LoVo (cell line): ENCODE measurements around the gene FMN1.
"Not testable (repeated sequence)": the region's sequence is repeated elsewhere in the genome, so short reads cannot be mapped to it uniquely, and the experiment has no call there.

Source experiments
- DNase-seq: peaks from one replicate; pipeline ENCODE4 v3.0.0-alpha.2; 2016; ENCODE audit warnings: low spot score

FMN1 gene

GRCh38 chr15:33089878-33090757 lies 104.4 kb downstream of the FMN1 start:
- DNase-seq, result peak; percentile 69

GRCh38 chr15:33089165-33089877 lies 105.2 kb downstream of the FMN1 start:
- no peak for DNase-seq

- peak; percentile 65 for DNase-seq
Observed at GRCh38 chr15:33086500-33087121, 107.9 kb downstream of the FMN1 start.

- DNase-seq, result no peak
Observed at GRCh38 chr15:33084661-33085060, 109.9 kb downstream of the FMN1 start.

- DNase-seq, result peak; percentile 63
Observed at GRCh38 chr15:33083232-33084081, 111.1 kb downstream of the FMN1 start.

- no peak for DNase-seq
Observed at GRCh38 chr15:33080006-33080405, 114.5 kb downstream of the FMN1 start.

GRCh38 chr15:33078607-33079006 lies 115.9 kb downstream of the FMN1 start:
- no peak for DNase-seq

GRCh38 chr15:33076937-33077336 lies 117.6 kb downstream of the FMN1 start:
- DNase-seq, result no peak

GRCh38 chr15:33074942-33075341 lies 119.6 kb downstream of the FMN1 start:
- DNase-seq, result no peak

- no peak for DNase-seq
Observed at GRCh38 chr15:33074212-33074611, 120.3 kb downstream of the FMN1 start.

- no peak for DNase-seq
Observed at GRCh38 chr15:33071451-33071850, 123.1 kb downstream of the FMN1 start.

GRCh38 chr15:33069903-33070302 lies 124.6 kb downstream of the FMN1 start:
- not testable (repeated sequence) for DNase-seq

GRCh38 chr15:33069161-33069560 lies 125.4 kb downstream of the FMN1 start:
- DNase-seq, result no peak

GRCh38 chr15:33068511-33068990 lies 126.0 kb downstream of the FMN1 start:
- DNase-seq, result peak; percentile 93

GRCh38 chr15:33068007-33068481 lies 126.5 kb downstream of the FMN1 start:
- peak; percentile 90 for DNase-seq

GRCh38 chr15:33067456-33067855 lies 127.1 kb downstream of the FMN1 start:
- DNase-seq, result peak; percentile 16

- no peak for DNase-seq
Observed at GRCh38 chr15:33066584-33066983, 127.9 kb downstream of the FMN1 start.

GRCh38 chr15:33064878-33065277 lies 129.6 kb downstream of the FMN1 start:
- DNase-seq, result no peak

- no peak for DNase-seq
Observed at GRCh38 chr15:33059184-33059583, 135.3 kb downstream of the FMN1 start.

- no peak for DNase-seq
Observed at GRCh38 chr15:33057845-33058244, 136.7 kb downstream of the FMN1 start.

- DNase-seq, result no peak
Observed at GRCh38 chr15:33055962-33056361, 138.6 kb downstream of the FMN1 start.

- DNase-seq, result no peak
Observed at GRCh38 chr15:33051528-33051927, 143.0 kb downstream of the FMN1 start.
